NCI-H2029 treated with DMSO at 0.1 percent for 48 hours (cell line): ENCODE measurements around the gene JAZF1.
"Not testable (repeated sequence)": the region's sequence is repeated elsewhere in the genome, so short reads cannot be mapped to it uniquely, and the experiment has no call there.

Source experiments
- DNase-seq: peaks from one replicate; lab custom pipeline; 2025; lab: John Stamatoyannopoulos, UW

Gene JAZF1

DNA sequence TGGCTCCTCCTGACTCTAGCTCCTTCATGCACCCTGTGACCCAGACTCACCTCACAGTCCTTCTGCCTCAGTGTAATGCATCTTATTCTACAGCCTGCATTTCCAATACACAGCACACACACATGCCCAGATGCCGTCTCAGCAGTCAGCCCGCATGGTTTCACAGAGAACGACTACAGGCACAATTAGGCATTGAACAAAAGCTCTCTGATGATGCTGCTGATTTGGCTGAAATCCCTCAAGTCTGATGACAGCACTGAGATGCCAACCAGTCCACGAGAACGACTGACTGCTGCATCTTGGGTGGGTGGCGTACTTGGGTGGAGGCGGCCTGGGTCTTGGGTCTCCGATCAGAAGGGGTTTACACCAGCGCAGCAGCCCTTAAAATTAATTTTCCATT is 240.3 kb downstream of the JAZF1 start:
- no peak for DNase-seq

DNA sequence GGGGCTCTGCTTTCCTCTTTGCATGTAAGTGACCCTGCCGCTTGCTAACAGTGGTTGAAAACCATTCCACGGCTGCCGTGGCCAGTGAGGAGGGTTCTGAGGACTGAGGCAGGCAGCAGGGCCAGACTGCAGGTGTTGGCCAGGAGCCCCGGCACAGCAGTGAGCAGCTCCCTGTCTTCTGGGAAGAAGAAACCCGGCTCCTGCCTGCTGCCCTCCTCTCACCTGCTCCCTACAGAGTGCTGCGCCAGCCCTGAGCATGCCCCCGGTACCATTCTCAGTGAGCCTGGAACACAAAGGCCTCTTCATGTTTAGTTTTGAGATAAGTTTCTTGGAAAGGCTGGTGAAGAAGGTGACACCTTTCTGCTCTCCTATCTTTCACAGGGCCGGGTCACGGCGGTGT is 240.7 kb downstream of the JAZF1 start:
- no peak for DNase-seq

DNA sequence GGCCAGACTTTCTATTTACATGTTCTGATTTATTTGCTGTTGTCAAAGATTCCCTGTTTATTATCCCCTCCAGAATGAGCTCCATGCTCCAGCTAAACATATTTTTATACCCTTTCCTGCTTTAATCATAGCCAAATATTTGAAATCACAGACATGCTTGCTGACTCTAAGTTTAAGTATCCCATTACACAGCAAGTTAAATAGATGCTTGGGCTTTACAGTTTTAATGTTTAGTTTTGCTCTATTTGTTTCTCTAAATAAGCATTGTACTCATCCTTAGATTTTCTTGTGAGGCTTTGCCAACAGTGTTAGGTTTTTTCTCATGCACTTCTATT is 243.9 kb downstream of the JAZF1 start:
- DNase-seq, result no peak

GRCh38 chr7:27936047-27936767 is 244.4 kb downstream of the JAZF1 start:
- no peak for DNase-seq

DNA sequence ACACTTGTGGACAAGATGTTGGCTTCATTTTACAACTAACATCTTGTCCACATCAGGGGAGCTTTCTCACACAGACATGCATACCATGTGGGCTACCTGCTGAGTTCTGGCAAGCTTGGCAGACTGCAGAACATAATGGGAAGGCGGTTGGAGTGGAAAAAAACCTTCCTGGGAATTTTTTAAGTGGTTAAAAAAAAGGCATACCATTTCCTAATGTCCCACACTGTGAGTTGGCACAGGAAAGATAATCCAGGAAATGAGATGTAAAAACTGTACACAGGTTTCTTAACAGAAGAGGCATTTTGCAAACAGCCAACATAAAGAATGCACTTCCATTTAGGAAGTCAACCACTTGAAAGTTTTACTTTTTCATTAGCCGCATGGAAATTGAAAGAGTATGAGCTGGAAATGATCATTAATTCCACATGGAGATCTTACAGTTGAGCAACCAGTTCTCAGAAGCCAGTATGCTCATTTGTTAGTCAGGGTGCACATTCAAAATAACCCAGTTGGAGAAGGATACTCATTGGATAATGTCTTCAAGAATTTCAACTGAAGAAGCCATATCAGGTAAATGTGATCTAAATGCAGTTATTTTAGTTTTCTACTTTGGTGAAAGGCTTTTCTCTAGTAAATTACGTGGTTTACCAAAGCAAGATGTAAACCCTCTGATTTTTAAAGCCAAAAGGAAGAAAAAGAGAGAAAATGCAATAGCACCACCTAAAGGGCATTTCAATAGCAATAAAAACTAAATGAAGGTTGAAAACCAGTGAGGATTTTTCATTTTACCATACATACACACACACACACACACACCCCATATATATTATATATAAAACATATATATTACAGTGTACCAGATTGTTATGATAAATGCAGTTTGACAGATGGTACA is 246.7 kb downstream of the JAZF1 start:
- DNase-seq, result no peak

- DNase-seq, result no peak
Observed at GRCh38 chr7:27930910-27931476, 249.6 kb downstream of the JAZF1 start.

DNA sequence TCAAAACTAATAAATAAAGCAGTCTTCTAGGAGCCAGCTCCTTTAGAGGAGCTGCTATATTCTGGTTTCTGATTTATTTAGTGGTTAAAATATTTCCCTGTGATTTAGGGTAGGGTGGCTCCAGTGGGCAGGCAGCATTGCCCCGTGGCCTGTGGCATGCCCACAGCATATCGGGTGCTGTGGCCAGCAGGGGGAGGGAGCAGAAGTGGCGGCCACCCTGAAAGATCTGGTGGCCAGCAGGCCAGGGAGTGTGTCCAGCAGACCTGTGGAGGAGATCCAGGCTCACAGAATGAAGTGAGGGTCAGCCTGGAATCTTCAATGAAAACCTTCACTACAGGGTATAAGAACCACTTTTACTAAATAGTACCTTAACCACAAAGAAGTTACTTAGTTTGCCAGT is 251.5 kb downstream of the JAZF1 start:
- no peak for DNase-seq

- no peak for DNase-seq
Observed at GRCh38 chr7:27928001-27928400, 252.6 kb downstream of the JAZF1 start.

- no peak for DNase-seq
Observed at GRCh38 chr7:27925573-27926201, 254.9 kb downstream of the JAZF1 start.

GRCh38 chr7:27923642-27923980 is 257.0 kb downstream of the JAZF1 start:
- no peak for DNase-seq

GRCh38 chr7:27922907-27923641 is 257.5 kb downstream of the JAZF1 start:
- no peak for DNase-seq

DNA sequence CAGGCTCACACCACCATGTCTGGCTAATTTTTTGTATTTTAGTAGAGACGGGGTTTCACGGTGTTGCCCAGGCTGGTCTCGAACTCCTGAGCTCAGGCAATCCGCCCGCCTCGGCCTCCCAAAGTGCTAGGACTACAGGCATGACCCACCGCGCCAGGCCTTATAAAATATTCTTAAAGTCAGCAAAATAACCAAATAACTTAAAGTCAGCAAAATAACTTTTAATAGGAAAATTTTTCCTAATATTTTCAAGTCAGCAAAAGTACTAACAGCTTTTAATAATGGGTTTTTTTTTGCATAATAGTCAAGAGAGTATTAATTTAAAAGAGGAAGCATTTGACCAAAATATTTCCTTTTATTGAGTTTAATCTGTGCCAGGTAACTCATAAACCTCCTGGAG is 258.2 kb downstream of the JAZF1 start:
- DNase-seq, result not testable (repeated sequence)

GRCh38 chr7:27921081-27921836 is 259.3 kb downstream of the JAZF1 start:
- peak; percentile 64 for DNase-seq

DNA sequence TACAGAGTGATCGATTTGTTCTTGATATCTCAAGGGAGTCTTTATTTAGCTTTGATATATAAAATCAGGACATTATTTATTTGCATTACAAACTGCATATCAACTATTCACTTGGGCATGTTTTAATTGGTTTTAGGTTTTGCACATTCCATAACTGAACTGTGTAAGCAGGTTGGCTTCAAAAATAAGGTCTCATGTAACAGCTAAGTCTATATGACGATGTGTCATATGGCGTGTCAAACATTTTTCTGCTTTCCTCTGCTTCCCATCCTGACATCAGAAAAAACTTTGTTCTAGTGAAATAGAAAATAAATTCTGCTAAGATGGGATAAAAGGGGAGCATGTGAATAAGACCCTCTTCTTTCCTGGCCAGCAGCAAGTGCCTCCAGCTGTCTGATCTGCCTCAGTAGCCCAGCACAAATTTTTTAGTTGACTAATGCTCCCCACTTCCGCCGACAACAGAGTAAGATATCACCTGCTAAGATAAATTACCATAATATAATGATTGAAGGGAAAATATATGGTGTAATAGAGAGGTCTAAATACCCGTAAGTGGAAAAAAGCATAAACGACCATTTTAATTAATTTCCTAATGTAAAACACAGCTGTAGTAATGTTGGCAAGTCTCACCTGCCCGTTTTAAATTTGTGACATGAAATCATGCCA is 260.2 kb downstream of the JAZF1 start:
- no peak for DNase-seq

DNA sequence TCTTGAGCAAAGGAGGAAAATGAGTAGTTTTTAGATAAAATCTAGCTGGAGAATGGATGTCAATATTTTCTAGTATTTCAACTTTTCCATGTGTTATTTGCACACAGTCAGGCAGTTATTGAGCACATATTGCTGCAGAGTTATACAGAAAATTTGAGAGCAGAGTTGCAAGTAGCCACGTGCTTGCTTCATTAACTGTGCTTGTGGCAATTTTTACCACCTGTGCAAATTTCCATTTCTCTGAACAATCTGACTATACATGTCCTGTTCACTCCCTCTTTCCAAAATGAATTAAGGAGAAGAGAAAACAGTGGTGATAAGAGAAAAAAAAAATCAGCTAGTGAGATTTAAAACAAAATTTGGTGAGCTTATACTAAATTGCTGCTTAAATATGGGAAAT is 262.1 kb downstream of the JAZF1 start:
- DNase-seq, result no peak

GRCh38 chr7:27917774-27918314 is 262.8 kb downstream of the JAZF1 start:
- no peak for DNase-seq

- DNase-seq, result no peak
Observed at GRCh38 chr7:27917119-27917518, 263.5 kb downstream of the JAZF1 start.

DNA sequence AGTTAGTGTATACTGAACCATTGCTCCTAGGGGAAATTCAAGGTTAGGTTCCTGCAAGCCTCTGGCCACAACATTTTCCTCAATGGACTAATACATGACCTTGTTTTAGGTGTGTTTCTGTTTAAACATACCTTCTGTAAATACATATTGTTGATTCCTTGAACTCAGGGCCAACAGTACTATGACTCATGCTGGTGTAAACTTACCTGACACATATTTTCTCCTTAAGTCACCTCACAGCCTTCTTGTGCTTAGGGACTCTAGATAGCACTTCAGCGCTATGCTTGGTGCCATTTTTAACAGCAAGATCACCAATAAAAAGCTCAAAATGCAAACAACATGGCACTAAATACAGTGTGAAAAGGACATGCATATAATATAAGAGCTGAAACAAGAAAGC is 264.2 kb downstream of the JAZF1 start:
- DNase-seq, result no peak

DNA sequence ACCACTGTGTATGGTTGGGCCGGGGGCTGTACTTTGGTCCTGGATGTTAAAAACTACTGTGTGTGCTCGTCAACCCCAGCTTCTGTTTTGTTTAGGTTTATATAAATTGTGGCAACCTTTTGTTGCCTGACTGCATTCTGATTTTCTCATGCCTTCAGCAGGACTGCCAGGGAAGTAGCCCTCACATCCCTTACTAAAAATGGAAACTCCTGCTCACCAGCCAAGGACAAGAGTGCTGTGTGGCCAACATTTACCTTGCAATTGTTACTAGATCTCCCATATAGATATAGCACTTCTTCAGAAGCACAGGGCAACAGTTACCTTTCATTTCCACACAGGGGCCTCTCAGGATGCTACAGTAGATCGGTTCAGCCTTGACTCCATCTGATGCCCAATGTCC is 266.2 kb downstream of the JAZF1 start:
- no peak for DNase-seq

- DNase-seq, result no peak
Observed at GRCh38 chr7:27912751-27913150, 267.8 kb downstream of the JAZF1 start.

DNA sequence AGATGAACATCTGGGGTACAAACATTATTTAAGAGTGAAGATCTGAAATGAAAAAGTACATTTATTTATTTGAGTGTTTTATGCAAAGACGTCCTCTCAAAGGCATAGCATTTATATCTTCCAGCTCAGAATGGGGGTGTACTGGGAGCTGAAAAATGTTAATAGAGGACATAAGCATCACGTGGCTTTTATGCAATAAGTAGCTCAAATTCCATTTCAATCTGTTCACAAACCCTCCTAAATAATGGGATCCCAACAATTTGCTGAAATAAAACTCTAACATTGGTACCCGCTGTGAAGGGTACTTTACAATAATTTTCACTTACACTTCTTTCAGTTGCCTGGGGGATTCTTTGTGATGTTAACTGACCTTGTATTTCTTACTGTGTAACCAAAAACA is 268.7 kb downstream of the JAZF1 start:
- DNase-seq, result no peak
